LNCAP (cell line): ENCODE data around the gene TPX2.
A peak's percentile ranks its signal among the peaks of the same experiment; 100 is the strongest.

ENCODE experiments used
- TF ChIP-seq, protein P1 (sequence below): fragments of 450-650 bp; IDR thresholded peaks from 2 replicates; pipeline ENCODE4 v1.5.1; 2017; ENCODE audit warnings: mild to moderate bottlenecking

TPX2 gene

DNA sequence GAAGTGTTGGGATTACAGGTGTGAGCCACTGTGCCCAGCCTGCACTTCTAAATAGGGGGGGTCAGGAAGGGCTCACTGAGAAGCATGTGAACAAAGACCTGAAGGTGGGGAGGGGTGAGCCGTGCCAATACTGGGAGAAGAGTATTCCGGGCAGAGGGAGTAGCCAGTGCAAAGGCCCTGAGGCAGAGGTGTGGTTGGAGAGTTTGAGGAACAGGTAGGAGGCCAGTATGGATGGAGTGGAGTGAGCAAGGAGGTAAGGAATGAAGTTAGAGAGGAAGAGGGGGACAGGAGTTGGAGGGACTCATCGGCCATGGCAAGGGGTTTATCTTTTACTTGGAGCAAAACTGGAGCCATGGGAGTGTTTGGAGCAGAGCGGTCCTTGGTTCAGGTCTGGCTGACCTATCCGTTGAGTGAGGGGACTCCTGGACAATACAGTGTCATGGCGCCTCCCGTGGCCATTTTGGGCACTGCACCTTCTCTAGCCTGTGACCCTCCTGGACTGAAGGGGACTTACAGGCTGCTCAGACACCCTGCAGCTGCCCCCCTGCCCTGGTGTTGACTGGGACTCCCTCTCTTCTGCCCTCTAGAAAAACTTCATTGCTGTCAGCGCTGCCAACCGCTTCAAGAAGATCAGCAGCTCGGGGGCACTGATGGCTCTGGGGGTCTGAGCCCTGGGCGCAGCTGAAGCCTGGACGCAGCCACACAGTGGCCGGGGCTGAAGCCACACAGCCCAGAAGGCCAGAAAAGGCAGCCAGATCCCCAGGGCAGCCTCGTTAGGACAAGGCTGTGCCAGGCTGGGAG is 94.2 kb downstream of the TPX2 start:
- TF ChIP-seq, protein P1, sequence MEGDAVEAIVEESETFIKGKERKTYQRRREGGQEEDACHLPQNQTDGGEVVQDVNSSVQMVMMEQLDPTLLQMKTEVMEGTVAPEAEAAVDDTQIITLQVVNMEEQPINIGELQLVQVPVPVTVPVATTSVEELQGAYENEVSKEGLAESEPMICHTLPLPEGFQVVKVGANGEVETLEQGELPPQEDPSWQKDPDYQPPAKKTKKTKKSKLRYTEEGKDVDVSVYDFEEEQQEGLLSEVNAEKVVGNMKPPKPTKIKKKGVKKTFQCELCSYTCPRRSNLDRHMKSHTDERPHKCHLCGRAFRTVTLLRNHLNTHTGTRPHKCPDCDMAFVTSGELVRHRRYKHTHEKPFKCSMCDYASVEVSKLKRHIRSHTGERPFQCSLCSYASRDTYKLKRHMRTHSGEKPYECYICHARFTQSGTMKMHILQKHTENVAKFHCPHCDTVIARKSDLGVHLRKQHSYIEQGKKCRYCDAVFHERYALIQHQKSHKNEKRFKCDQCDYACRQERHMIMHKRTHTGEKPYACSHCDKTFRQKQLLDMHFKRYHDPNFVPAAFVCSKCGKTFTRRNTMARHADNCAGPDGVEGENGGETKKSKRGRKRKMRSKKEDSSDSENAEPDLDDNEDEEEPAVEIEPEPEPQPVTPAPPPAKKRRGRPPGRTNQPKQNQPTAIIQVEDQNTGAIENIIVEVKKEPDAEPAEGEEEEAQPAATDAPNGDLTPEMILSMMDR, result peak; percentile 86

DNA sequence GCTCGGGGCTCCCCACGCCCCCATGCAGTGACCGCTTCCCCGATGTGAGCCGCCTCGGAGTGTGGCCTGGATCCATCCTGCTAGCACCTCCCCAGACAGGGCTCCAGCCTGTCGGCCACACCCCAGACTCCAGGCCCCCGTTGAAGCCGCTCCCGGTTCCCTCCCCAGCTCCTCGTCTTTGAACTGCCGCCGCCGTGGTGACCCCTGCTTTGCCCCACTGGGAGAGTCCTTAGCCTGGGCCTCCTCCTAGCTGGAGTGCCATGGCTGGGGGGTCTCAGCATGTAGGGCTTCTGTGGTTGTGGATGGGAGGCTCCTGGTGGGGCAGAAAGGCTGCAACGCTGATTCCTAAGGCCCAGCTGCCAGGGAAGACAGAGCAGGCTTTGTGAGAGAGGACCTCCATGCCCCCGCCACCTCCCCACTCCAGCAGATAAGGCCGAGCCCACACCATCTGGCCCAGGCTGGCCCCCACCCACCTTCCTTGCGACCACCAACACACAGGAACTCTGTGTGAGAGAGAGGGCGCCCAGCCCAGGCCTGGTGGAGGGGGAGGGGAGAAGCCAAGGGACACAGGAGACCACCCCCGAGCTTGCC is 94.9 kb downstream of the TPX2 start:
- TF ChIP-seq, protein P1, result no peak

DNA sequence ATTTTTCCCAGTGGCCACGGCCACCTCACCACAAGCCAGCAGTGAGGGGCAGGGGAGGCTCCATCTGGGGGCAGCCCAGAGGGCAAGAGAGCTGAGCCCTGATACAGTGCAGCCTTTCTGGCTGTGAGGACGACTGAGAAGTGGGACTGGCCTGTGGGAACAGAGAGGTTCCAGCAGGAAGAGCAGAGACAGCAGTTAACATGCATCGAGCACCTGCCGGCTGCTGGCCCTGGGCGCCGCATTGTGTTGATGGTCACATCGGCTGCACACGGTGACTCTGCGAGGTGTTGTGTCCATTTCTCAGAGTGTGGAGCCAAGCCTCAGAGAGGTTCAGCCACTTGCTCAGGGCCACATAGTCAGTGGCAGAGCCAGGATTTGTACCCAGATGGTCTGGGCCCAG is 96.5 kb downstream of the TPX2 start:
- TF ChIP-seq, protein P1, result no peak

DNA sequence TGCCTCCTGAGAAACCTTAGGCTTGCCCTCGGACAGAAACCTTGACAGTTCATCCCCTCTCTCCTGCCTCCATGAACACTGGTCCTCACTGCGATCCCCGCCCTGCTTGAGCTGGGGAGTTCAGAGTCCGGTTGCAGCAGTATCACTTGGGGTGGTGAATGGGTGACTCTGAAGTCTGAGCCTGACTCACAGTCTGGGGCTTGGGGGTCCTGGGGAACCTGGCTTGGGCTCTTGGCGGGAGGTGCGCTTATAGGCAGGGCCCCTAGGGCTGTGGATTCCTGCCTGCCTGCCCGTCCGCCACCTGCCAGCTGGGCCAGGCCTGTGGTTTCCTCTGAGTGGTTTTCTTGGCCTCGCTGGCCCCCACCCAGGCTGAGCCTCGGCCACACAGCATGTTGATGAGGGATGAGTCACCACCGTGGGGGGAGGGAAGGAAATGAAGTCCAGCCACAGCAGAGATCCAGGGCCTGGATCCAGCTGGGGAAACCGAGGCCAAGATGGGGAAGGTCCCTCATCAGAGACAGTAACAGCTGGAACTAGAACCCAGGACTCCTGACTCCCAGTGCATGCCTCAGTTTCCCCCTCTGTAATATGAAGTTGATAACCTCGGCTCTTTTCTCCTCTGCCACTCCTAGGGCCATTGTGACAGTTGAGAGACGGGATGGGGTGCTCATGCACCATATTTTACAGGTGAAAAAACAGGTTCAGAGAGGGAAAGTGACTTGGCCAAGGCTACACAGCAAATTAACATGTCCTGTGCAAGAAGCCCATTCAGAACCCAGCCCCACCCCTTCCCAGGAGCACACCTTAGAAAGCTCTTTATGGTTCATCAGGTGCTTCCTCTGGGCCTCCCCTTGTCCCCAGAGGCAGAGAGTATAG is 97.1 kb downstream of the TPX2 start:
- TF ChIP-seq, protein P1, result no peak

DNA sequence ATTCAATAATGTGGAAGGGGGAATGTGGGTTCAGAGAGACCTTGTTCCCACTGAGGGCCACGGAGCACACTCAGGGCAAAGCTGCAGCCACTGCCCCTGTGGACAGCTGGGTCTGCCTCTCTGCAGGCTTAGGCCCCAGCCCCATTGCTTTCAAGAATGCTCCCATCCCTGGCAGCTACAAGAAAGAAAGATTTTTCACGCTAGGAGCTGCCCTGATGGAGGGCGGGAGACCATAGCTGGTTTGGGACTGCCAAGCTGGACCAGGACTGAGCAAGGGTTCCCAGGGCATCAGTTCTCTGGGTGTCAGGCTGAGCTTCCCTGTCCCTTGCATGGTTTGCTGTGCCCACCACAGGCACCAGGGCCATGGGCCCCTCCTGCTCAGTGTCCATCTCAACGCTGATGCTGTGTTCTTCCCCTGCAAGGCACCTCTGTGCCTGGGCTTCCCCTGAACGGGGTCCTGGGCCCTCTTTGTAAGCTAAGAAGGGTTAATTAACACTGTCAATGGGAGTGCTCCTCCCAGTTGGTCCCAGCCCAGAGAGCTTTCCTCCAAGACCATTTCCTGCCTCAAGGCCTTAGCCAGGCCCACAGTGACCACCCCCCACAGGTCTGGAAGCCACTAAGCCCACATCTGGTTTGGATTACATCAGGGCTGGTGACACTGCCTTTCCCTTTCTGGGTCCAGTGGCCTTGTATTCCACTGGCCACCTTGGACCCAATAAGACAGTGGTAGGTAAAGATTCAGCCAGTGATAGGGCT is 97.9 kb downstream of the TPX2 start:
- TF ChIP-seq, protein P1, result no peak

DNA sequence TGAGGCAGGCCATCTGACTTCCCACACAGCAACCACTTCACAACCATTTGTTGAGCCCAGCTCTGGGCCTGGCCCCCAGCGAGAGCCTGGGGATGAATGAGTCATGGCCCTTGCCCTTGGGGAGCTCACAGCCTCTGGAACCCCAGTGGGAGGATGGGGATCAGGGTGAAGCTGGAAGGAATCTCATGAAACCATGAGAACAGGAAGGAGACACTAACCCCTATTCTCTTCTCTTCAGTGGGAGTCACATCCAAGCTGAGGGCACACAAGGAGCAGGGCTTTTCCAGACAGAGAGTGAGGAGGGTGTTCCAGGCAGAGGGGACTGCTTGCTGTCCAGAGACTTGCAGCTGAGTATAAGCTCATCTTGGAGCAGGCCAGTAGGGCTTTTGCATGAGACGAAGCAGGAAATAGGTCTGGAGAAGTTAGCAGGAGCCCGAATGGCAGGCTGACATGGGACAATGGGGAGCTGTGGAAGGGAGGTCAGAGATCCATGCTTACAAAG is 98.9 kb downstream of the TPX2 start:
- TF ChIP-seq, protein P1, result no peak
